ENCODE data around the gene NUTM1.

The NUTM1 gene, protein sequence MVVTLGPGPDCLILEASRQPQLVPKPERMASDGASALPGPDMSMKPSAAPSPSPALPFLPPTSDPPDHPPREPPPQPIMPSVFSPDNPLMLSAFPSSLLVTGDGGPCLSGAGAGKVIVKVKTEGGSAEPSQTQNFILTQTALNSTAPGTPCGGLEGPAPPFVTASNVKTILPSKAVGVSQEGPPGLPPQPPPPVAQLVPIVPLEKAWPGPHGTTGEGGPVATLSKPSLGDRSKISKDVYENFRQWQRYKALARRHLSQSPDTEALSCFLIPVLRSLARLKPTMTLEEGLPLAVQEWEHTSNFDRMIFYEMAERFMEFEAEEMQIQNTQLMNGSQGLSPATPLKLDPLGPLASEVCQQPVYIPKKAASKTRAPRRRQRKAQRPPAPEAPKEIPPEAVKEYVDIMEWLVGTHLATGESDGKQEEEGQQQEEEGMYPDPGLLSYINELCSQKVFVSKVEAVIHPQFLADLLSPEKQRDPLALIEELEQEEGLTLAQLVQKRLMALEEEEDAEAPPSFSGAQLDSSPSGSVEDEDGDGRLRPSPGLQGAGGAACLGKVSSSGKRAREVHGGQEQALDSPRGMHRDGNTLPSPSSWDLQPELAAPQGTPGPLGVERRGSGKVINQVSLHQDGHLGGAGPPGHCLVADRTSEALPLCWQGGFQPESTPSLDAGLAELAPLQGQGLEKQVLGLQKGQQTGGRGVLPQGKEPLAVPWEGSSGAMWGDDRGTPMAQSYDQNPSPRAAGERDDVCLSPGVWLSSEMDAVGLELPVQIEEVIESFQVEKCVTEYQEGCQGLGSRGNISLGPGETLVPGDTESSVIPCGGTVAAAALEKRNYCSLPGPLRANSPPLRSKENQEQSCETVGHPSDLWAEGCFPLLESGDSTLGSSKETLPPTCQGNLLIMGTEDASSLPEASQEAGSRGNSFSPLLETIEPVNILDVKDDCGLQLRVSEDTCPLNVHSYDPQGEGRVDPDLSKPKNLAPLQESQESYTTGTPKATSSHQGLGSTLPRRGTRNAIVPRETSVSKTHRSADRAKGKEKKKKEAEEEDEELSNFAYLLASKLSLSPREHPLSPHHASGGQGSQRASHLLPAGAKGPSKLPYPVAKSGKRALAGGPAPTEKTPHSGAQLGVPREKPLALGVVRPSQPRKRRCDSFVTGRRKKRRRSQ

DNA sequence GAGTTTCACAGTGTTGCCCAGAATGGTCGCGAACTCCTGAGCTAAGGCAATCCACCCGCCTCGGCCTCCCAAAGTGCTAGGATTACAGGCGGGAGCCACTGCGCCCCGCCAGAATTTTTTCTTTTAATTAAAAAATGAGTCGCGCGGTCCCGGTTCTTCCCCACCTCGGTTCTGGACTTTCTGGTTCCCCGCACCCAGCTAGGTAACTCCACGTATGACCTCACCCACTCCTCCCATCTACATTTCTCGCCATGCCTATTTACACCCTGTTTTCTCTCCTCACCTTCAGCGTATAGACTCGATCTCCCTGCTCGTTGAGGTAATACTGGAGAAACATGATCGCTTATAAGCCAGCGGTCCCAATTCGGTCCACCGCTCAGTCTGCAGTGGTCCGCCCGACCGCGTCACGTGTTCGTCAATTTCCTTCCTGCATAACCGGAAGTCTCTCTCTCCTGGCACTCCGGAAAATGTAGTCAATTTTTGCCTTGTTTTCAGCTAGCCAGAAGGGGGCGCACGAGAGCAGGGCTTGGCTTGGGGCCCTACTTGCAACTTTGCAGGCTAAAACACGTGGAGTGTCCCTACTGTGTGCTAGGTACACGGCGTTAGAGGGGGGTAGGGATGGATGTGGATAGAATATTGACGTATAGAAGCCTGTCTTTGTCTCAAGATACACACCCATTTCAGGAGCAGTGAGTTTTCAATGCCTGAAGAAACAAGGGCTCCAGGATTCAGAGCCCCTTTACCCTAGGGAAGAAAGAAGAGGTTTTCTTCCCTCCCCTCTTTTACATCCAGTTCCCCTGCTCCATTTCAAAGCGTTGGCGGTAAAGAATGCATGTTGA, at the start of gene NUTM1, which contains the start of gene NOP10:
NUTM1 (plus strand) TSS at position 579 of the 839 bp plus-strand sequence. CDS start 382 bp downstream, outside the sequence.
NOP10 (minus strand) TSS at position 400 of the 839 bp plus-strand sequence; CDS start at position 337, 63 bp downstream.
- peak; percentile 94 for DNase-seq

DNA sequence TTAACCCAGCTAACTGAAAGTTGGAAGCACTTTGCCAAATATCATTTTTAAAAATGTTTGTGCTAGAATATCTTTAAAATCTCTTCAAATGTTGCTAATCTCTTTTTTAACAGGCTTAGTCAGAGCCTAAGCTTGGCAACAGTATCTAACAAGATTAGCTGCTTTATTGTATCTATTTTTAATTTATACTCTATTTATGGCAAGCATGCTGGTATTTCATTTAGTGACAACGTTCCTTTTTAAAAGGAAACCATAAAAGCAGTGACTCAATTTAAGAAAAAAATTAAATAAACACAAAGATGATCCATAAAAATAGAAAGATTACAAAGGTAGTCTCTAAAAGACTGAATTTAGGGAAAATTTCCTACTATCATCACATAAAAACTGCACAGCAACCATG, 46.1 kb upstream of the NUTM1 start:
- DNase-seq, result no peak

DNA sequence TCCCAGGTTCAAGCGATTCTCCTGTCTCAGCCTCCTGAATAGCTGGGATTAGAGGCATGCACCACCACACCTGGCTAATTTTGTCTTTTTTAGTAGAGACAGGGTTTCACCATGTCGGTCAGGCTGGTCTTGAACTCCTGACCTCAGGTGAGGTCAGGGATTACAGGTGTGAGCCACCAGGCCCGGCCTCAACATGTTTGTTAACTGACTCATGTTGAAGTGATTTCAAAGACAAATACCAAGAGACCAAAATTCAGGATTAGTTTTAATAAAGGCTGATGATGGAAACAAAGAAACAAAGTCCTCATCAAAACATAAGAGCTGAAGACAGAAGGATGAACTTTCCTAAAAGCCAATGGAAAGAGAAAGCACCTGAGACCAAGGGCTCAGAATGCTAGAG, 42.1 kb upstream of the NUTM1 start:
- no peak for DNase-seq

- DNase-seq, result no peak
Observed at GRCh38 chr15:34304613-34305012, 38.5 kb upstream of the NUTM1 start.

GRCh38 chr15:34311563-34311962, 31.6 kb upstream of the NUTM1 start:
- DNase-seq, result no peak

DNA sequence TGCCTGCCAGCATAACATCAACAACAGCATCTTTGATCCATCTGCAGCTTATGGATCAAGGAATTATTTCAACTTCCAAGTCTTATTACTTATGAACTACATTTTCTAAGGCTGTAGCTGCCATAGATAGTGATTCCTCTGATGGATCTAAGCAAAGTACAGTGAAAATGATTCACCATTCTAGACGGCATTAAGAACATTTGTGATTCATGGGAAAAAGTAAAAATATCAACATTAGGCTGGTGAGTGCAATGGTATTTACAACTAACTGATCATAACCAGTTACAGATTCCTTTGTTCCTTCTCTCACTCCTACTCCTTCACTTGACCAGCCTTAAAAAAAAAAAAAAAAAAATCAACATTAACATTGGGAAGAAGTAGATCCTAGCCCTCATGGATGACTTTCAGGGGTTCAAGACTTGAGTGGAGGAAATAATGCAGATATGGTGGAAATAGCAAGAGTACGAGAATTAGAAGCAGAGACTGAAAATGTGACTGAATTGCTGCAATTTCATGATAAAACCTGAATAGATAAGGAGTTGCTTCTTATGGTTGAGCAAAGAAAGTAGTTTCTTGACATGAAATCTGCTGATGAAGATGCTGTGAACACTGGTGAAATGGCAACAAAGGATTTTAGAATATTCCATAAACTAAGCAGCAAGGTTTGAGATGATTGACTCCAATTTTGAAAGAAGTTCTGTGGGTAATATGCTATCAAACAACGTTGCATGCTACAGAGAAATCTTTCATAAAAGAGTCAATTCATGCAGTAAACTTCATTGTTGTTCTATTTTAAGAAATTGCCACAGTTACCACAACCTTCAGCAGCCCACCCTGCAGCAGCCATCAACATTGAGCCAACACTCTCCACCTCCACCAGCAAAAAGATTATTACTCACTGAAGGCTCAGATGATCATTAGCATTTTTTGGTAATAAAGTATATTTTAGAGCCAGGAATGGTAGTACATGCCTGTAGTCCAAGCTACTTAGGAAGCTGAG, 28.3 kb upstream of the NUTM1 start:
- no peak for DNase-seq

DNA sequence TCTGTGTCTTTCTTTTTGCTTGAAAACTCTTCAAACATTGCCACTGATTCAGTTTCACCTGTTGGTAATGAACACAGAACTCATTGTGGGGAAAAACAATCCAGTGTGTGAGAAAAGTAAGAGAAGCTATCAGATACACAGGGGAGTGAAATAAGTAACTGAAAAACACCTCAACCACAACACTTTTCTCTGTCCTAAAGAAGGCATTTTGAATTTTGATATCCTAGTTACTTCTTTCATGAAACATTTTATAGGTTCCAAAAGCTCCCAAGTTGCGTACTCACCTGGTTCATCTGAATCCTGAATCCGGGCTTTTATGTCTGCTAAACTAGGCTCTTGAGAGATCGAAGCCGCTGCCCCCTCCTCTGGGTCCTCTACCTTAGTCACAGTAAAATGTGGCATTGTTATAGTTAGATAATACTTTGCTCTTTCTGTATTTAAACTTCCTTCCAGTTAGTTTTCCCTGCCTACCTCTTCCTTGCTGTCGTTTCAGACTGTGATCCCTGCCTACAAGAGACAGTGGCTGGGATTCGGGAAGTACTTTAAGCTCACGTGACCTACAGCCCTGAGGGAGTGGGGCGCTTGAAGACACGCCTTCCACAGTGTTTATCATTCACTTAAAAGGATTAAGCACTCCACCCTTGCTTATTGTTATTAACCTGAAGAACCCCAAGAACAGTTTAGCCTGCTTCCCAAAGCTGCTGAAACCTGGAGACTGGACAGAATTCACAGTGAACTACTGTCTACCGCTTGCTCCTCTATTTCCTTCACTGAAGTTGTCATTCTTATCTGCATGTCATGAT, 24.6 kb upstream of the NUTM1 start:
- peak; percentile 44 for DNase-seq

DNA sequence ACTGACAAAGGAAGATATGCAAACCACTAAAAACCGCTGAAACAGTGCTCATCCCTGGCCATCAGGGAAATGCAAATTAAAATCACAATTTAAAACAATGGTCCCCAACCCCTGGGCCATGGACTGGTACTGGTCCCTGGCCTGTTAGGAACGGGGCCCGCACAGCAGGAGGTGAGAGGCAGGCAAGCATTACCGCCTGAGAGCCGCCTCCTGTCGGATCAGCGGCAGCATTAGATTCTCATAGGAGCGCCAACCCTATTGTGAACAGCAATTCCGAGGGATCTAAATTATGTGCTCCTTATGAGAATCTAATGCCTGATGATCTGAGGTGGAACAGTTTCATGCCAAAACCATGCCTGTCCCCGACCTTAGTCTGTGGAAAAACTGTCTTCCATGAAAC, 19.9 kb upstream of the NUTM1 start:
- DNase-seq, result no peak

DNA sequence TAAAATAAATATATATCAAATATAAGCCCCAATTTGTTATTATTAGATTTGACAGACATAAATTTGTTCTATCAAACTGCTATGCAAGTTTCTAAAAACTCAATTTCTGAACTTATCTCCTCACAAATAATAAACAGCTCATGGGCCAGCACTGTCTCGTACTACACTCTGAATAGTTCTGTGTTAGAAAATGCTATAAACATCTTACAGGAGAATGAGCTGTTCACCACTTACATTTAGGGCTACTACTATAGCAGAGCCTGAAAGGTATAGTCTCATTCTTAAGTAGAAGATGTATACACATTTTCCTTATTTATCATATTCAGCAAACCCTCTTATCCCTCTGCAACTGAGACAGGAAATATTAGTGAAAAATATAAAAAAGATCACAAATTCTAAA, 18.2 kb upstream of the NUTM1 start:
- no peak for DNase-seq

GRCh38 chr15:34325368-34325767, 17.7 kb upstream of the NUTM1 start:
- no peak for DNase-seq

DNA sequence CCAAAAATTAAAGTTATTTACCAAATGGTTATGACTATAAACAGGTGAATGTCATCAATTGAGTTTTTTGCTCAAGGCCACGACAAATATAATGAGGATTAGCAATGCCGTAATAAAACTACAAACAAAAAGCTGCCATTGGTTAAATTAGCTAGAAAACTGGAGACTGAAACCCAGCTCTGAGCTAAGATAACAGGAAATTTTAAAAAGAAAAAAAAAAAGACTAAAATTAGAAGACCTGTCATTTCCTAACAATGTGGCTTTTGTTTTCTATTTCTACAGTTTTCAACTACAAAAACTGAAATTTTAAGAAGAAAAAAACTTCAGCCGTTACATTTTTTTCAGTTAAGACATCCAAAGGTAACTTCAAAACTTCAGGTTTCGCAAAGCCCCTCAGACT, 15.2 kb upstream of the NUTM1 start:
- no peak for DNase-seq

GRCh38 chr15:34329006-34329405, 14.1 kb upstream of the NUTM1 start:
- DNase-seq, result no peak

- DNase-seq, result no peak
Observed at GRCh38 chr15:34330279-34330678, 12.8 kb upstream of the NUTM1 start.

DNA sequence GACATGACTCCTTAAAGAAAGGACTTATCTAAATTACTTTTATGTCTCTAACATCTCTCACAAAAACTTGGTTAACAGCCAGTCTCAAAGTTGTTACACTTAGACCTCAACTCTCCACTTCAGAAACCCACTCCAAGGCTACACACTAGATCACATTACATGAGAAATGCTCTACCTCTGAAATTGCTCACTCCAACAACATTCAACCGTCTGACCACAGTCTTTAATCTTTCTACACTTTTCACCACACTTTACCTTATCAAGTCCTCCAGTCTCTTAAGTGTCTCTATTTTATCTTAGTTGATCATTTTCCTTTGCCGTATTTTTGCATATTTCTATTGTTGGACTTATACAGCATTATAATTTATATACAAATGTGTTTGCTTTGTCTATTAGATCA, 11.3 kb upstream of the NUTM1 start:
- DNase-seq, result peak; percentile 57

DNA sequence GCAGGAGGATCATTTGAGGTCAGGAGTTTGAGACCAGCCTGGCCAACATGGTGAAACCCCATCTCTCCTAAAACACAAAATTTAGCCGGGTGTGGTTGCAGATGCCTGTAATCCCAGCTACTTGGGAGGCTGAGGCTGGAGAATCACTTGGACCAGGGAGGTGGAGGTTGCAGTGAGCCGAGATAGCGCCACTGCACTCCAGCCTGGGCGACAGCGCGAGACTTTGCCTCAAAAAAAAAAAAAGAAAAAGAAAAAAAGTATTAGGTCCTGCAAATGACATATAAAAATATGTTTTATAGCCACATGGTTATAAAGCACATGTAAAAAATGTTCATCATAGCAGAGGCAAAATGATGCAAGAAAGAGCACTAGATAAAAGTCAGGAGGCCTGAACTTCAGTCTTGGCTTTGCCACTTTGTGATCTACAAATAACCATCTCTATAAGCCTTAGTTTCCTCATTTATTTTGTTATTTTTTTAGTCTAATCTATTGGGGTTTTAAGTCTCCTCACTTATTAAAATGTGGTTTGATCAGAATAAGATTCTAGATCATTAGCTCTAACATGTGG, 10.5 kb upstream of the NUTM1 start:
- DNase-seq, result no peak

DNA sequence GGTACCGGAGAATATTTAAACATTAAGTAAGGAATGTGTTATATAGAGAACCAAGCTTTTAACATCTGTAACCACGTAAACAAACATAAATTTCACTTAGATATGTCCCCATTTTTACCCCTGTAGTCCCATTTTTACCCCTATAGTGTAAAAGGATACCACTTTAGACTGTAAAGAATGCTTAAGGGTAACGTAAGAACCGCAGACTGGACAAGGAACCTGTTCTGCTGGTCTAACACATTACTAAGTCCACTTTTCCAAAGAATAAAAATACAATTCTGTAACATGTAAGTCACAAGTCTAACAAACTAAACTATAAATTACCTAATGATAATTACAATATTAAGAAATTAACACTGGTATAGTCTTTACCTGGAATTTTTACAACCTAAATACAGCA, 8.4 kb upstream of the NUTM1 start:
- no peak for DNase-seq

- DNase-seq, result peak; percentile 51
Observed at GRCh38 chr15:34335176-34336032, 7.7 kb upstream of the NUTM1 start.

DNA sequence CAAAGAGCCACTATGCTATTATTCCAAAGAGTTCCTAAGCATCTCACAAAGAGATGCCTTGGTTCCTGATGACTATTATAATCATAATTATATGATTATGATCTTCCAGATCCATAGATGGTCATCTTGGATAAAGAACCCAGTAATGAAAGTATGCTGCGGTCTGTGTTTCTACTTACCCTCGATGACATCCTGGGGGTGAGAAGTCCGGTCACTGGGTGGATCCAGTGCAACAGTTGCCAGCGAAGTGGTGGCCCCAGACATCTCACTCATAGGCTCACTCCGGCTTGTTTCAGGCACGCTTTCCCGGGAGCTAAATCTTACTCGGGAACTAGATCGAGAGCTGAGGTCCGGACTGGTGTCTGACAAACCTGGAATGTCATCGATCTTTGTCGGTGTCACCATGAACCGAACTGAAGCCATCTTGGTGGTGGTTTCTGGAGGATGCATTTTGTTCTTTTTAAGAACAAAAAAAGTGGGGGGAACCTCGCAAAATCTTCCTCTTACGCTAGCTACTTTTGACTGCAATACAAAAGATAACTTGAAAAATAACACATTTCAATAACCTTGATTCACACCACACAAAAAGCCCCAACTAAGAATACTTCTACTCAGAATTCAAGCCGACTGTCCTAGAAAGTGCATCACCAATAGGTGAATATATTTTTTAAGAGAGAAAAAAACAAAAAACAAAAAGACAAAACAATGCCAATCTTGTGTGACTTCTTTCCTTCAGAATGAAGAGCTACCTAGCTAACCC, 6.7 kb upstream of the NUTM1 start:
- no peak for DNase-seq

Data from CD4-positive, alpha-beta T cell treated with Interleukin-12 subunit alpha and Interleukin-12 subunit beta, for 1 hour (primary cell).